HEK293T (cell line): ENCODE measurements around the gene C1QTNF4.

ENCODE experiments used
- ELF4 ChIP-seq: fragments of 450-650 bp; IDR thresholded peaks from 2 replicates; pipeline ENCODE4 v1.6.1; 2017; ENCODE audit warnings: antibody characterized with exemption
- FOXM1 ChIP-seq: fragments of 450-650 bp; IDR thresholded peaks from 2 replicates; pipeline ENCODE4 v1.6.1; 2017; ENCODE audit warnings: mild to moderate bottlenecking, borderline replicate concordance
- SUZ12 ChIP-seq: fragments of 450-650 bp; IDR thresholded peaks from 2 replicates; pipeline ENCODE4 v1.6.1; 2016; ENCODE audit warnings: mild to moderate bottlenecking

DNA sequence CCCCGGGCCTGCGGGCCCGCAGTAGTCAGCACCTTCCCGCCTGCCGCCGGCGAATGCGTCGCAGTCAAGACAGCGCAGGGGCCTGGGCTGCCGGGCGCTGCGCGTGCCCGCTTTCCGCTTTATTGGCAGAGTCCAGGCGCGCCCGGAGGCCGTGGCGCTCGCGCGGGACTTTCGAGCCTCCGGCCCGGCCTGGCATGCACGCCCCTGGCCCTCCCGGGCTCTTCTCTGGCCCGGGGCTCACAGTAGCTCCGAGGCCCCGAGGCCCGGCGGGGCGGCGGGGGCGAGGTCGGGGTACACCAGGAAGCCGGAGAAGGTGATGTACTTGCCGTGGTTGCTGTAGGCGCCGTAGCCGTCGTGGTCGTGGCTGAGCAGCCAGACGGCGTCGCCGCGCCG, 4.6 kb downstream of the C1QTNF4 start:
- TF ChIP-seq FOXM1 (no peak), SUZ12 (no peak), ELF4 (no peak)
